NCI-H1092 (cell line): Measurements from ENCODE around the gene TUBGCP2.

Experiments used
- DNase-seq: peaks from one replicate; lab custom pipeline; 2025; lab: John Stamatoyannopoulos, UW

Gene TUBGCP2

GRCh38 chr10:133343558-133343957, 34.9 kb upstream of the TUBGCP2 start:
- no peak for DNase-seq

- DNase-seq, result no peak
Measured at GRCh38 chr10:133342942-133343341, 34.3 kb upstream of the TUBGCP2 start.

GRCh38 chr10:133341983-133342382, 33.3 kb upstream of the TUBGCP2 start:
- no peak for DNase-seq

GRCh38 chr10:133339708-133340380, 31.2 kb upstream of the TUBGCP2 start:
- no peak for DNase-seq

GRCh38 chr10:133338080-133339071, 29.7 kb upstream of the TUBGCP2 start:
- DNase-seq, result no peak

- DNase-seq, result no peak
Measured at GRCh38 chr10:133337370-133337725, 28.7 kb upstream of the TUBGCP2 start.

GRCh38 chr10:133336577-133337369, 28.1 kb upstream of the TUBGCP2 start, which contains the start of gene CALY:
Gene CALY, minus strand, starts transcription at chr10:133336896. Its CDS starts 7,907 bp downstream, at chr10:133328989.
- no peak for DNase-seq

- DNase-seq, result no peak
Measured at GRCh38 chr10:133336118-133336576, 27.5 kb upstream of the TUBGCP2 start.

- DNase-seq, result no peak
Measured at GRCh38 chr10:133335246-133336117, 26.8 kb upstream of the TUBGCP2 start.

GRCh38 chr10:133334503-133335245, 26.0 kb upstream of the TUBGCP2 start:
- DNase-seq, result no peak

- DNase-seq, result no peak
Measured at GRCh38 chr10:133332936-133333699, 24.4 kb upstream of the TUBGCP2 start.

GRCh38 chr10:133329491-133330202, 21.0 kb upstream of the TUBGCP2 start:
- peak; percentile 80 for DNase-seq

GRCh38 chr10:133328358-133329343, 20.0 kb upstream of the TUBGCP2 start:
- no peak for DNase-seq

- DNase-seq, result no peak
Measured at GRCh38 chr10:133327651-133328357, 19.1 kb upstream of the TUBGCP2 start.

GRCh38 chr10:133326745-133327650, 18.3 kb upstream of the TUBGCP2 start:
- no peak for DNase-seq

- no peak for DNase-seq
Measured at GRCh38 chr10:133326223-133326551, 17.5 kb upstream of the TUBGCP2 start.
